Myocyte (in vitro differentiated cells): Measurements from ENCODE around the gene SBDS. TPM values are rescaled to one million over a fixed set of nuclear protein-coding genes. Genes with fewer than 3 reads are reported as not detected.

Source experiments
- DNase-seq: peaks from one replicate; pipeline ENCODE4 v3.0.0-alpha.2; 2012; ENCODE audit warnings: low read depth
- total RNA-seq: library from RNA; depleted of rRNA; stranded (reverse); fragments of >200 nt; gene quantifications from 2 replicates; pipeline ENCODE4 v1.2.3, GENCODE V29; 2014

SBDS gene
- total RNA-seq, 1 donor from 2014 or later = 500 TPM

- no peak for DNase-seq
Observed at GRCh38 chr7:66946545-66946944, 48.8 kb downstream of the SBDS start.

GRCh38 chr7:66939325-66939724 is 56.1 kb downstream of the SBDS start:
- no peak for DNase-seq

GRCh38 chr7:66937940-66938339 is 57.4 kb downstream of the SBDS start:
- no peak for DNase-seq

Other genes starting within 250 kb of the SBDS start
- 154 TPM in 2 replicates for gene TMEM248, start 74.4 kb downstream of the SBDS start, total RNA-seq
- 25.2 and 42.2 TPM in 2 replicates for gene TYW1, start 1.2 kb upstream of the SBDS start, total RNA-seq